Nephron progenitor cell (in vitro differentiated cells): ENCODE data around the gene TARP.
"Not testable (repeated sequence)": the region's sequence is repeated elsewhere in the genome, so short reads cannot be mapped to it uniquely, and the experiment has no call there.

Experiments used
- DNase-seq: peaks from one replicate; pipeline ENCODE4 v3.0.0; 2021
- H3K27ac Mint-ChIP-seq: 2 replicates; pipeline ENCODE4 v1.8.0; 2021; ENCODE audit warnings: mild to moderate bottlenecking, moderate library complexity, mixed read lengths
- H3K27me3 Mint-ChIP-seq: 2 replicates; pipeline ENCODE4 v1.8.0; 2021; ENCODE audit warnings: mild to moderate bottlenecking, low read depth, mixed read lengths; ENCODE audit not compliant: poor library complexity
- H3K36me3 Mint-ChIP-seq: 2 replicates; pipeline ENCODE4 v1.8.0; 2021; ENCODE audit warnings: low read depth, mixed read lengths
- H3K4me1 Mint-ChIP-seq: 2 replicates; pipeline ENCODE4 v1.8.0; 2021; ENCODE audit warnings: mixed read lengths
- H3K4me3 Mint-ChIP-seq: 2 replicates; pipeline ENCODE4 v1.8.0; 2021; ENCODE audit warnings: mild to moderate bottlenecking, moderate library complexity, mixed read lengths
- H3K9me3 Mint-ChIP-seq: 2 replicates; pipeline ENCODE4 v1.8.0; 2021; ENCODE audit warnings: mild to moderate bottlenecking, moderate library complexity, mixed read lengths
- TF ChIP-seq, protein P1 (sequence below): fragments of 200-600 bp; sonication (generic); IDR thresholded peaks from 2 replicates; pipeline ENCODE4 v1.5.0; 2021; ENCODE audit warnings: antibody characterized with exemption

TARP gene

DNA sequence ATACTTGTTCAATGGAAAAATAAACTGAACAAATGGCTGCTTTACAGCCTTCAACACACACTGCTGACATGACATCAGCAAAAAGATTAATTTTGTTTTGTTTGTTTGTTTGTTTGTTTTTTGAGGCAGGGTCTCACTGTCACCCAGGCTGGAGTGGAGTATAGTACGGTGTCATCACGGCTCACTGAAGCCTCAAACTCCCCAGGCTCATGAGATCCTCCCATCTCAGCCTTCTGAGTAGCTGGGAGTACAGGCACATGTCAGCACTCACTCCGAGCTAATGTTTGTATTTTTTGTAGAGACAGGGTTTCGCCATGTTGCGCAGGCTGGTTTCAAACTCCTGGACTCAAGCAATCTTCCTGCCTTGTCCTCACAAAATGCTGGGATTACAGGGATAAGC lies 10.9 kb downstream of the TARP start:
- peaks cover 61% of the 10 kb centered on the region for H3K4me1 Mint-ChIP-seq
- no peaks in the 10 kb centered on the region for H3K27me3 Mint-ChIP-seq
- DNase-seq, result no peak
- H3K36me3 Mint-ChIP-seq, result no peaks in the 10 kb centered on the region
- TF ChIP-seq, protein P1, sequence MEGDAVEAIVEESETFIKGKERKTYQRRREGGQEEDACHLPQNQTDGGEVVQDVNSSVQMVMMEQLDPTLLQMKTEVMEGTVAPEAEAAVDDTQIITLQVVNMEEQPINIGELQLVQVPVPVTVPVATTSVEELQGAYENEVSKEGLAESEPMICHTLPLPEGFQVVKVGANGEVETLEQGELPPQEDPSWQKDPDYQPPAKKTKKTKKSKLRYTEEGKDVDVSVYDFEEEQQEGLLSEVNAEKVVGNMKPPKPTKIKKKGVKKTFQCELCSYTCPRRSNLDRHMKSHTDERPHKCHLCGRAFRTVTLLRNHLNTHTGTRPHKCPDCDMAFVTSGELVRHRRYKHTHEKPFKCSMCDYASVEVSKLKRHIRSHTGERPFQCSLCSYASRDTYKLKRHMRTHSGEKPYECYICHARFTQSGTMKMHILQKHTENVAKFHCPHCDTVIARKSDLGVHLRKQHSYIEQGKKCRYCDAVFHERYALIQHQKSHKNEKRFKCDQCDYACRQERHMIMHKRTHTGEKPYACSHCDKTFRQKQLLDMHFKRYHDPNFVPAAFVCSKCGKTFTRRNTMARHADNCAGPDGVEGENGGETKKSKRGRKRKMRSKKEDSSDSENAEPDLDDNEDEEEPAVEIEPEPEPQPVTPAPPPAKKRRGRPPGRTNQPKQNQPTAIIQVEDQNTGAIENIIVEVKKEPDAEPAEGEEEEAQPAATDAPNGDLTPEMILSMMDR, result no peak
- no peaks in the 10 kb centered on the region for H3K9me3 Mint-ChIP-seq
- peak overlapping the region; percentile 38 for H3K4me3 Mint-ChIP-seq
- H3K27ac Mint-ChIP-seq, result peak overlapping the region; percentile 97

DNA sequence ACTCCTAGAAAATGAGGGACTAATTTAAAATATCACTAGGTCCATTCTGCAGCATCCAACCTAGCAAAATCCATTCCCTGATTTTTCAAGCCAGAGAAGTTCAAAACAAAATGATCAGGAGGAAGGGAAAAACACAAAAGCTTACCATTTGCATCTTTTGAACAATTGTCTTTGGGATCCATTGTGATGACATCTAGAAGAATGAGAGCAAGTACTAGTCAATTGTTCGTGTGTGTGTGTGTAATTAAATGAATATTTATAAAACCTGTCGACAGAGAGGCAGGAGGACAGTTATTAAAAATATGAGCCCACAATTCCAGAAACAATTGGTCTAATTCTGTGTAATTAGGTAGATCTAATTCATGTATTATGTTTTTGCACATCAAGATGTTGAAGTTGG lies 11.4 kb downstream of the TARP start:
- Mint-ChIP-seq H3K27ac (peak overlapping the region; percentile 97), H3K4me1 (peaks cover 65% of the 10 kb centered on the region)
- H3K9me3 Mint-ChIP-seq, H3K36me3 Mint-ChIP-seq, H3K4me3 Mint-ChIP-seq, H3K27me3 Mint-ChIP-seq, DNase-seq: not testable (repeated sequence)

DNA sequence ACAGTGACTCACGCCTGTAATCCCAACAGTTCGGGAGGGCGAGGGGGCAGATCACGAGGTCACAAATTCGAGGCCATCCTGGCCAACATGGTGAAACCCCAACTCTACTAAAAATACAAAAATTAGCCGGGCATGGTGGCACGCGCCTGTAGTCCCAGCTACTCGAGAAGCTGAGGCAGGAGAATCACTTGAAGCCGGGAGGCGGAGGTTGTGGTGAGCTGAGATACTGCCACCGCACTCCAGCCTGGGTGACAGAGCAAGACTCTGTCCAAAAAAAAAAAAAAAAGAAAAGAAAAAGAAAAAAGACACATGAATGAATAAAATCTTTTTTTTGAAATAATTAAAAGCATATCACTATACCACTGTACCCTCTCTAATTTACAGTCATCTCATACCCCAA lies 11.8 kb downstream of the TARP start:
- Mint-ChIP-seq H3K27ac (peak overlapping the region; percentile 97), H3K4me1 (peaks cover 65% of the 10 kb centered on the region)
- DNase-seq, H3K4me3 Mint-ChIP-seq, H3K9me3 Mint-ChIP-seq, H3K36me3 Mint-ChIP-seq, H3K27me3 Mint-ChIP-seq: not testable (repeated sequence)

DNA sequence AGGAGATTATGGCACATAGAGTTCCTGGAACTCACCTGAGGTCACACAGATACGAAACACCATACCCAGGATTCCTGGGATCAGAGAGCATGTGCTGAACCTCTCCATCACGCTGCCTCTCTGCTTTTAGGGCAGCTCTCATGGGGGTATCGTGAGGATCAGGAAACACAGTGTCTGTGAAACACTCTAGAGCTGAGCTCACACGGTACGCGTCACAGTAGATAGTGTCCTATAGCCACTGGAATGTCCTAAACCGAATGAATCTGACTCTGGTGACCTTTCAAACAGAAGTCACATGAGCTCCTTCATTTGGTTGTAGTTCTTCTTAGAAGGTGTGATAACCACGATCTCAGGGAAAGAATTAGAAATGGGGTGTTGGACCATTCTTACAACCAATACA lies 14.3 kb downstream of the TARP start:
- not testable (repeated sequence) for H3K4me3 Mint-ChIP-seq, H3K9me3 Mint-ChIP-seq, DNase-seq, H3K27me3 Mint-ChIP-seq, H3K27ac Mint-ChIP-seq, H3K36me3 Mint-ChIP-seq
- peaks cover 49% of the 10 kb centered on the region for H3K4me1 Mint-ChIP-seq

DNA sequence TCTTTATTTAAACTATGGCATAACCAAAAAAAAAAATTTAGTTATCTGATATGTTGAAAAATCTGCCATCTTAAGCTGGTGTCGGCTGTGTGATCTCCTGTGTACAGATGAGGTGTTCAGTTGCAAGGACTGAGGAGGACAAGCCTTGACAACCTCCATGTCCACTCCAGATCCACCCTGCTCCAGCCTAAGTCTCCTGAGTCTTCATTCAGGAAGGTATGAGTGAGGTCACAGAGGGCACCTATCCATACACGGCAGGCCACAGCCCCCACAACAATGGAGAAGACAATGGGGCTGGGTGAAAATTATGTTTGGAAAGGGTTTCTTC lies 16.1 kb downstream of the TARP start:
- TF ChIP-seq, protein P1, result no peak
- H3K4me3 Mint-ChIP-seq, result no peak overlapping the region
- peak overlapping the region; percentile 59 for H3K27ac Mint-ChIP-seq
- H3K9me3 Mint-ChIP-seq, result no peaks in the 10 kb centered on the region
- no peaks in the 10 kb centered on the region for H3K27me3 Mint-ChIP-seq
- no peak for DNase-seq
- no peaks in the 10 kb centered on the region for H3K36me3 Mint-ChIP-seq
- peaks cover 31% of the 10 kb centered on the region for H3K4me1 Mint-ChIP-seq

DNA sequence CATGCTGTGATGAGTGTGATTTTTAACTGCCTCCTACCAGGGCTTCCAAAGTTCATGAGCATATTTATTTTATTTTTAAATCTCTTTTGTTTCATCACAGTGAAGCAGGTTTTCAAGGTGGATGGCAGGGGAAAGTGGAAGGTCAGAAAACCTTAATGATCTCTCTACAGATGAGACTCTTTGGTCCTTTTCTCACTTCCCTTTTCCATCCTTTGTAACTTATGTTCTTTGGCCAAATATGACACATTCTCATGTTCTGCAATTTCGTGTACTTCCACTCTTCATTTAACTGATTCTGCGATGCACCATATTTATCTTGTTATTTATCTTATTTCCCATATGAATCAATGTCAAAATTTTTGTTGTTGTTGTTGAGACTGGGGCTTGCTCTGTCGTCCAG lies 23.6 kb downstream of the TARP start:
- H3K36me3 Mint-ChIP-seq, H3K4me1 Mint-ChIP-seq, DNase-seq, H3K27me3 Mint-ChIP-seq, H3K9me3 Mint-ChIP-seq, H3K27ac Mint-ChIP-seq, H3K4me3 Mint-ChIP-seq: not testable (repeated sequence)

DNA sequence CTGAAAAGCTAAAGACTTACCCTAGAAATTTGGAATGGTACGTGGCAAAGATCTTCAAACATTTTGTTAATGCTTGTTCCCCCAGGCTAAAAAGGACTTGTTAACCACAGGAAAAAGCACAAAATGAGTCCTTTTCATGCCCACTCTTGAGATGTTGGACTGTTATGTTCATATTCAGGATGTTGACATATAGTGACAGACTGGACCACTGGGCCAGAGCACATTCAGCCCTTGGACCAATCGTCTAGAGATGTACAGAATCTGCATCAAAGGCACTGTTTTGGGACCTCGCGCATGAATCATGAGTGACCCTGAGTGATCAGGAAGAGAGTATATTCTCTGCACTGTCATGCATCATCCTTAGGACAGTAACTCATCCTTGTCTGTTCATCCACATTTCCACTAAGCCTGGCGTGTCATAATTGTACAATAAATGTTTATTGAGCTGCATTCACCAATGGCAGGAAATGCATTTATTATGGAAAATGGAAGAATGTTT lies 25.3 kb downstream of the TARP start:
- Mint-ChIP-seq H3K9me3 (no peaks in the 10 kb centered on the region), H3K27me3 (no peaks in the 10 kb centered on the region), H3K36me3 (no peaks in the 10 kb centered on the region), H3K27ac (no peak overlapping the region), H3K4me1 (peaks cover 14% of the 10 kb centered on the region), H3K4me3 (no peak overlapping the region)
- DNase-seq, result no peak
- TF ChIP-seq, protein P1, result no peak

DNA sequence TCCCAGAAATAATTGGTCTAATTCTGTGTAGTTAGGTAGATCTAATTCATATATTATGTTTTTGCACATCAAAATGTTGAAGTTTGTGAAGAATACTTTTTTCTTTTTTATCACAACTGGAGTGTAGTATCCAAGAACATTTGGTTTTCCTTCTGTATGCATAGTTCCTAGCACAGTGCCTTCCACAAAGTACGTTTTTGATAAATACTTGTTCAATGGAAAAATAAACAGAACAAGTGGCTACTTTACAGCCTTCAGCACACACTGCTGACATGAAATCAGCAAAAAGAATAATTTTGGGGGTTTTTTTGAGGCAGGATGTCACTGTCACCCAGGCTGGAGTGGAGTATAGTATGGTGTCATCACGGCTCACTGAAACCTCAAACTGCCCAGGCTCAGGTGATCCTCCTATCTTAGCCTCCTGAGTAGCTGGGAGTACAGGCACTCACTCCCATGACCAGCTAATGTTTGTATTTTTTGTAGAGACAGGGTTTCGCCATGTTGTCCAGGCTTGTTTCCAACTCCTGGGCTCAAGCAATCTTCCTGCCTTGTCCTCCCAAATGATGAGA lies 27.9 kb downstream of the TARP start:
- peaks cover 14% of the 10 kb centered on the region for H3K4me1 Mint-ChIP-seq
- H3K36me3 Mint-ChIP-seq, result no peaks in the 10 kb centered on the region
- DNase-seq, result no peak
- H3K9me3 Mint-ChIP-seq, result no peaks in the 10 kb centered on the region
- H3K4me3 Mint-ChIP-seq, result no peak overlapping the region
- no peak overlapping the region for H3K27ac Mint-ChIP-seq
- TF ChIP-seq, protein P1, result no peak
- no peaks in the 10 kb centered on the region for H3K27me3 Mint-ChIP-seq
